DND-41 (cell line): Measurements from ENCODE around the gene IFNK.

Experiments
- ATAC-seq: fragments of 200-7000 bp; cut with Tn5 transposase; 3 replicates; pipeline ENCODE4 v1.9.1; 2021; ENCODE audit warnings: low read depth; ENCODE audit not compliant: insufficient read depth
- DNase-seq: peaks from one replicate; pipeline ENCODE4 v3.0.0-alpha.2; 2020
- H2AFZ ChIP-seq: 2 replicates; pipeline ENCODE4 v1.6.0; 2012; ENCODE audit warnings: low read depth, low read length
- H3K27ac ChIP-seq: 2 replicates; pipeline ENCODE4 v1.5.1; 2012; ENCODE audit warnings: low read length, inconsistent platforms
- H3K27me3 ChIP-seq: fragments of 200-600 bp; sonication (generic); 2 replicates; pipeline ENCODE4 v1.6.0; 2012; ENCODE audit warnings: low read length, mild to moderate bottlenecking, inconsistent platforms; ENCODE audit not compliant: insufficient read depth, poor library complexity
- H3K36me3 ChIP-seq: 2 replicates; pipeline ENCODE4 v1.5.1; 2012; ENCODE audit warnings: low read length, inconsistent platforms; ENCODE audit not compliant: insufficient read depth
- H3K4me1 ChIP-seq: 2 replicates; pipeline ENCODE4 v1.5.1; 2012; ENCODE audit warnings: mild to moderate bottlenecking, low read length; ENCODE audit not compliant: insufficient read depth
- H3K4me2 ChIP-seq: 2 replicates; pipeline ENCODE4 v1.6.0; 2012; ENCODE audit warnings: mild to moderate bottlenecking, moderate library complexity, low read length, inconsistent platforms; ENCODE audit not compliant: insufficient read depth
- H3K4me3 ChIP-seq, 2 experiments: fragments of 200-600 bp in 1 of 2; shearing (Covaris generic) in 1 of 2; 2 replicates each; pipeline ENCODE4 v1.5.1; 2012 to 2016; ENCODE audit warnings: inconsistent platforms in 2 of 2, low read length in 2 of 2, mild to moderate bottlenecking in 2 of 2, low read depth in 1 of 2, moderate library complexity in 1 of 2
- H3K79me2 ChIP-seq: 2 replicates; pipeline ENCODE4 v1.6.0; 2012; ENCODE audit warnings: low read length, inconsistent platforms; ENCODE audit not compliant: insufficient read depth
- H3K9ac ChIP-seq: 2 replicates; pipeline ENCODE4 v1.6.0; 2012; ENCODE audit warnings: low read depth, mild to moderate bottlenecking, inconsistent platforms, low read length, moderate library complexity
- H3K9me3 ChIP-seq: 2 replicates; pipeline ENCODE4 v1.5.1; 2012; ENCODE audit warnings: low read length, moderate library complexity, mild to moderate bottlenecking, inconsistent platforms; ENCODE audit not compliant: insufficient read depth, severe bottlenecking
- H4K20me1 ChIP-seq: 2 replicates; pipeline ENCODE4 v1.6.0; 2012; ENCODE audit warnings: low read length; ENCODE audit not compliant: insufficient read depth
- CTCF ChIP-seq: IDR thresholded peaks from 2 replicates; pipeline ENCODE4 v1.5.1; 2012; ENCODE audit warnings: borderline replicate concordance, low read length, moderate library complexity, mild to moderate bottlenecking; ENCODE audit not compliant: poor library complexity, severe bottlenecking; ENCODE audit errors: extremely low read depth
- EZH2 ChIP-seq: IDR thresholded peaks from 3 replicates; pipeline ENCODE4 v1.6.1; 2012; ENCODE audit warnings: borderline replicate concordance, low read depth, mild to moderate bottlenecking, moderate library complexity, low read length, inconsistent platforms; ENCODE audit not compliant: severe bottlenecking

IFNK gene

GRCh38 chr9:27510780-27511179 lies 13.3 kb upstream of the IFNK start:
- no peaks in the 10 kb centered on the region for H3K9me3 ChIP-seq
- H3K4me3 ChIP-seq, result no peak overlapping the region
- H3K4me1 ChIP-seq, result no peaks in the 10 kb centered on the region
- H3K79me2 ChIP-seq, result no peaks in the 10 kb centered on the region
- no peak overlapping the region for H3K9ac ChIP-seq
- no peak overlapping the region for H3K4me2 ChIP-seq
- H2AFZ ChIP-seq, result no peak overlapping the region
- DNase-seq (no peak), ATAC-seq (no peak)
- no peaks in the 10 kb centered on the region for H3K27me3 ChIP-seq
- no peak overlapping the region for H3K27ac ChIP-seq
- H3K36me3 ChIP-seq, result no peaks in the 10 kb centered on the region
- H4K20me1 ChIP-seq, result no peaks in the 10 kb centered on the region
- TF ChIP-seq CTCF (no peak), EZH2 (no peak)

GRCh38 chr9:27511771-27512170 lies 12.3 kb upstream of the IFNK start:
- Histone ChIP-seq H3K9ac (no peak overlapping the region), H3K79me2 (no peaks in the 10 kb centered on the region), H3K4me3 (no peak overlapping the region), H3K4me1 (no peaks in the 10 kb centered on the region), H3K4me2 (no peak overlapping the region), H4K20me1 (no peaks in the 10 kb centered on the region), H3K27me3 (no peaks in the 10 kb centered on the region), H3K36me3 (no peaks in the 10 kb centered on the region), H3K27ac (no peak overlapping the region), H2AFZ (no peak overlapping the region), H3K9me3 (no peaks in the 10 kb centered on the region)
- TF ChIP-seq EZH2 (no peak), CTCF (no peak)
- no peak for ATAC-seq
- no peak for DNase-seq

GRCh38 chr9:27514551-27514950 lies 9.5 kb upstream of the IFNK start:
- no peak for DNase-seq
- no peaks in the 10 kb centered on the region for H3K9me3 ChIP-seq
- no peaks in the 10 kb centered on the region for H3K4me1 ChIP-seq
- H3K27me3 ChIP-seq, result no peaks in the 10 kb centered on the region
- TF ChIP-seq CTCF (no peak), EZH2 (no peak)
- no peaks in the 10 kb centered on the region for H3K79me2 ChIP-seq
- H2AFZ ChIP-seq, result no peak overlapping the region
- H3K36me3 ChIP-seq, result no peaks in the 10 kb centered on the region
- H3K4me3 ChIP-seq, result no peak overlapping the region
- no peak overlapping the region for H3K4me2 ChIP-seq
- no peak overlapping the region for H3K27ac ChIP-seq
- no peak for ATAC-seq
- H4K20me1 ChIP-seq, result no peaks in the 10 kb centered on the region
- no peak overlapping the region for H3K9ac ChIP-seq

GRCh38 chr9:27518006-27518405 lies 6.1 kb upstream of the IFNK start:
- H3K4me3 ChIP-seq, result no peak overlapping the region
- TF ChIP-seq CTCF (no peak), EZH2 (no peak)
- no peaks in the 10 kb centered on the region for H3K4me1 ChIP-seq
- DNase-seq (no peak), ATAC-seq (no peak)
- H4K20me1 ChIP-seq, result no peaks in the 10 kb centered on the region
- no peak overlapping the region for H2AFZ ChIP-seq
- no peak overlapping the region for H3K4me2 ChIP-seq
- no peak overlapping the region for H3K9ac ChIP-seq
- no peaks in the 10 kb centered on the region for H3K9me3 ChIP-seq
- H3K27ac ChIP-seq, result no peak overlapping the region
- no peaks in the 10 kb centered on the region for H3K36me3 ChIP-seq
- no peaks in the 10 kb centered on the region for H3K27me3 ChIP-seq
- no peaks in the 10 kb centered on the region for H3K79me2 ChIP-seq
